ENCODE measurements around the gene MSI2.

Gene MSI2

GRCh38 chr17:57515662-57516211, 259.4 kb downstream of the MSI2 start:
- DNase-seq = no peak

- DNase-seq = no peak
Observed at GRCh38 chr17:57516290-57517230, 260.2 kb downstream of the MSI2 start.

GRCh38 chr17:57517273-57517631, 260.9 kb downstream of the MSI2 start:
- no peak for DNase-seq

- DNase-seq = no peak
Observed at GRCh38 chr17:57517632-57518456, 261.5 kb downstream of the MSI2 start.

DNA sequence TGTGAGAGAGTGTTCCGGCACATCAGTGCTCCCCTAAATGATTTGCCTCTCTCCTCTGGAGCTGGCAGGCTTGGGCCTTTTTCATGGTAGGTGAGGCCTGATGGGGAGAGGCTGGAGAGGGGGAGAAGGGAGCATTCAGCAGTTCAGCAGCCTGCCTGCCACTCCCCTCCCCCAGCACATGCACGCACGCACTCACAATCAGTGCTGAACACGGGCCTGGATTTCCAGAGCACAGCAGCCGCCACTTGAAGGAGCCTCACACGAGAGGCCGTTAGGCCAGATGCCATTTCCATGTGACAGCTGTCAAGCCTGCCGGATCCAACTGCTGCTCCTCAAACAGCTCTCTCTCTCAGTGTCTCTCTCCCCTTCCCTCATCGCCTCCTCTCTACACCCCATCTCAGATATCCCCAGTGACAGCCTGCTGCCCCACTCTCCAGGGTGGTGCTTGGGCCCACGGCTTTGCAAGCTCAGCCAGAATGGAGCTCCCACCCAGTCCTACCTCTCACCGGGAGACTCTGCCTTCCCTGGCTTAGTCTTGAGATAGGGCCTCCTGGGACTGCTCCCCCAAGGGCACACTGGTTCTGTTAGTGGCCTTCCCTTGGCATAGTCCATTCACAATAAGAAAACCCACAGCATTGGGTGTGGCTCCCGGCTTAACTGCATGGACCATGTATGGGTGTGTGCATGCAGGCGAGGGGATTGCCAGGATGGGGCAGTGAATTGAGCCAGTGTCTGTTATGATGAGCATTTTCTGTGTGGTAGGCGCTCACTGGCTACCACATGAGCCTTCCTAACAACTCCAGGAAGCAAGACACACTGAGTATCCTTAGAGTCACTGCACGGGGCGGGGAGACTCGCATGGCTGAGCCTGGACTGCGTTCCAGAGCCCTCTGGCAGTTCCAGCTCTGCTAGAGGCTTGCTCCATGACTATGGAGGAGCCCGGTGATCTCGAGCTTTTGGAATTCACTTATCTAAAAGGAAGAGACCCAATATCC, 262.6 kb downstream of the MSI2 start:
- no peak for DNase-seq

DNA sequence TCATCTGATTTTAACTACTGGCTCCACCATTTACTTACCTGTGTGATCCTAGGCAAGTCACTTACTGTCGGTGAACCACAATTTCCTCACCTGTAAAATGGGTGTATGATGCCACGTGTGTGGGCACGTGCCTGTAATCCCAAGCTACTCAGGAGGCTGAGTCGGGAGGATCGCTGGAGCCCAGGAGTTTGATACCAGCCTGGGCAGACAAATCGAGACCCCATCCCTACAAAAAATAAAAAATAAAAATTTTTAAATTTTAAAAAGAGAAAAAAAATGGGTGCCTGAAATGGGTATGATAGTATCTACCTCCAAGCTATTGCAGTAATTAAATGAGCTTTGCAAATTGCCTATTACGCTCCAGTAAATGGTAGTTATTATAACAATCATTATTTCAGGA, 263.5 kb downstream of the MSI2 start:
- no peak for DNase-seq

- no peak for DNase-seq
Observed at GRCh38 chr17:57521606-57522005, 265.3 kb downstream of the MSI2 start.

DNA sequence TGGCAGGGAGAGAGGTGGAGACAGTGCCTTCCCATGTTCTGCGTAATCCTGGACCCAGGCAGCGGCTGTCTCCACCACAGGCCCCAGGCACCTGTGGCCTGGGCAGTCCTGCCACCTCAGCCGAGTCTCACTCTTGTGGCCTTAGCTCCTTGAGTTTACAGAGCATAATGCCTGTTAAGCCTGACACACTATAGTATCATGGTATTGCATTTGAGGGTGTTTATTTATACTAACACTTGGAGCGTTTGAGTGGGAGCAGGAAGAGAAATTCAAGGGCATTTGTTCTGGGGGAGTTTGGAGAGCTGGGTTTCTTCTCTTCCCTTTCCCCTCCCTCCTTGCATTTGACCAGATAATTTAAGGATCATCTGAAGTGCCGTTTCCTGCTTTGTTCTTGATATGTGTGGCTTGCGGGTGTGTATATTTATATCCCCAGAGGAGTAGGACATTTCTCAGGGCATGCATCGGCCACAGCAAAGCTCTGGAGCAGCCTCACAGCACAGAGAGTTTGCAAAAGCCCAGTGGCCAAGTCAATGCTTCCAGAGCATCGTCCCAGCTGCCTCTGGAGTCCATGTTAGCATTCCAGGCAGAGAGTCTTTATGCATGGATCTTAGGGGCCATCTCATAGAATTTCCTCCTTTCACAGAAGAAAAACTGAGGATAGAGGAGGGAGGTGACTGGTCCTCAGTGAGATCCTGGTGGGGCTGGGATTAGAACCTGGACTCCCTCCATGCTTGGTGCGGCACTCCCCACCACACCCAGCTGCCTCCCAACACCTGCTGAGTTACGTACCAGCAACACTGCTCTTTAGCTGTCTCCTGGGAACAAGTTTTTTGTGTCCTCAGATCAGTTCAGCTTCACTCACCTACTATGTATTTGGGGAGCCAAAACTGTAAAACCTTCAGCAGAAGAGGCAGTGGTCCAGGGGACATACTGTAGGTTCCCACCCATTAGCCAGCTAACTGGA, 266.0 kb downstream of the MSI2 start:
- no peak for DNase-seq

DNA sequence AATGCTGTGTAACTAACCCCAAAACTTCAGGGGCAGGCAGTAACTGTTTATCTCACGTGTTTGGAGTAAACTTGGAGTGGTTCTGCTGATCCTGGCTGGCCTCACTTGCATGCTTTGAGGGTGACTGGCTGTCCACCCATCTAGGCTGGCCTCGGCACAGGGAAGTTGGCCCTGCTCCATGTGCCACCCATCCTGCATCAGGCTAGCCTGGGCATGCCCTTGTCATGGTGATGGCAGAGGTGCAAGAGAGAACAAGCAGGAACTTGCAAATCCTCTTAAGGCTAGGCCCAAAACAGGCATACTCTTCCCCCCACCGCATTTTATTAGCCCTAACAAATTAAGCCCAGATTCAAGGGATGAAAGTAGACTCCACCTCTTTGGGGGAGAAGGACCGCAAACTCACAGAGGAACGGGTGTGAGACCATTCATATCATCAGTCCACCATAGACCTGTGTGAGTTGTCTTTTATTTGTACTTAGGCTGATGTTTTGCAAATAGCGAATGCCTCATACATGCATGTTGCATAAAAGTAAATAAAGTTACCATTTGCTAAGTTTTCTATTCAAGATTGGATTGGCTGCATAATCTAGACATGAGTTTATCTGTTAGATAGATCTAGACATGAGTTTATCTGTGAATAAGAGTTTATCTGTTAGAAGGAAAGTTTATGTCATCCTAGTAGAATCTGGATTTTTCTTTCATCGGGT, 267.8 kb downstream of the MSI2 start:
- no peak for DNase-seq

- no peak for DNase-seq
Observed at GRCh38 chr17:57524839-57525568, 268.7 kb downstream of the MSI2 start.

DNA sequence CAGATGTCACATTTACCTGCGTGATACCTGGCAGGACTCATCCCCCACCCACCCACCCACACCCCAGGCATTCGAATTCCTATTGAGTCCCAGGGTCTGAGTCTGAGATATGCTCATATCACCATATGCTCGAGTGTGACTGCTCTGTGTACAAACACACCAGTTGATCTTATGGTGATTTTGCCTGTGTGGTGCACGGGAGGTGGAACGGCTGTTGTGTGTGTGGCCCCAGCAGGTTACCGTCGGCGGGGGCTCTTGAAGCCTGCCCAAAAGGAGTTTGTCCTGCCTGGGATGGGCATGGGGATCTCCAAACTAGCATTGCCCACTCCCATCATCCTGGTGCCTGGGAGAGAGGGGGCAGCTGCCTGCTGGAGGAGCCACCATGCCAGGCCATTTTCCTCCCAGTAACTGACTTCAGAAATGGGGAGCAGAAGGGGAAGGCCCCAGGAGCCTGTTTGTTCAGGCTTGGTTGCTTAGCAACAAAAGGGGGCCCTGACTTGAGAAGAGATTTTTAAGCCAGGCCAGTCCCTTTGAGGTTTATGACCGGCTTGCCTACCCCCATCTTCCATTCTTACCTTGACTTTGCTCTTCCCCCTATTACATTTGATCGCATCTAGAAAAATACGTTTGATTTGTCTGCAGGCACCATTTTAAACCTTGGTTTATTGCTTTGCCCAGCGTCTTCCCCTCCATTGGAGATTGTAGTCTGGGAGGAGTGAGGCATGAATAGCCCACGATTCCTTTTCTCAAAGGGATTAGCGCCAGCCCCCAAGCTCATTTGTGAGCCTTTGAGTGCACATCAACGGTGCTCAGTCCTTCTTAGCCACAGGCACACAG, 271.1 kb downstream of the MSI2 start:
- no peak for DNase-seq

DNA sequence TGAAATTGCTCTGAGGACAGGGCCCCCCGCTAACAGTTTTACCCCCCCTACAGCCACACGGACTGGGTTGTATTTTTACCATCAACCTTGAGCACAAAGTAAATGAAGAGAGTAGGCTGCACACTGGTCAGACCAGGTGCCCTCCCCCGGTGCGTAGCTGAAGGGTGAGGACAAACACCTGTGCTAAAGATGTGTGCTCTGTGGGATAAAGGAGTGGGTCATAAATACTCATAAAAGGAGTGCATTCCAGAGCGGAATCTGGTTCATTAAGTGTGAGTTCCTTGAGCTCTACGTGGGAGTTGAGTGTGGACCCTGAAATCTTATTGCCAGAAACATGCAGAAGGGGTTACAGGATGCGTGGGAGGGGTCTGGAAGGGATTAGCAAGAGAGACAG, 271.7 kb downstream of the MSI2 start:
- DNase-seq = no peak

GRCh38 chr17:57530026-57530425, 273.7 kb downstream of the MSI2 start:
- no peak for DNase-seq

- no peak for DNase-seq
Observed at GRCh38 chr17:57530508-57530907, 274.2 kb downstream of the MSI2 start.

GRCh38 chr17:57531078-57531477, 274.8 kb downstream of the MSI2 start:
- DNase-seq = no peak

GRCh38 chr17:57531648-57532504, 275.6 kb downstream of the MSI2 start:
- DNase-seq = no peak

GRCh38 chr17:57532556-57532955, 276.2 kb downstream of the MSI2 start:
- no peak for DNase-seq

GRCh38 chr17:57532966-57533365, 276.6 kb downstream of the MSI2 start:
- DNase-seq = no peak
